ENCODE data around the gene TIAM1. TPM values are rescaled to one million over a fixed set of nuclear protein-coding genes. Genes with fewer than 3 reads are reported as not detected.

Gene TIAM1
- total RNA-seq, 1 experiment from 2014 or later = 28.7 TPM

GRCh38 chr21:31092832-31093625 lies 251.0 kb downstream of the TIAM1 start (continued):
- TF ChIP-seq PRDM15 (CRISPR knock-in tag; IDR thresholded peaks at IDR 0.05) = no peak
- no peak for TF ChIP-seq ETV6 (CRISPR knock-in tag; IDR thresholded peaks at IDR 0.05)
- TF ChIP-seq ZNF512 (CRISPR knock-in tag; IDR thresholded peaks at IDR 0.05; ENCODE audit: borderline replicate concordance) = no peak
- no peak for TF ChIP-seq FOXK1 (CRISPR knock-in tag; IDR thresholded peaks at IDR 0.05)
- no peak for TF ChIP-seq ZNF425 (CRISPR knock-in tag; conservative IDR thresholded peaks at IDR 0.05)
- no peak for TF ChIP-seq ZNF232 (CRISPR knock-in tag; IDR thresholded peaks at IDR 0.05)
- no peak for TF ChIP-seq OVOL2 (CRISPR knock-in tag; IDR thresholded peaks at IDR 0.05; ENCODE audit: borderline replicate concordance)

- H3K27ac Mint-ChIP-seq = no peak overlapping the region
Observed at GRCh38 chr21:31090376-31090775, 253.7 kb downstream of the TIAM1 start.

More at GRCh38 chr21:31090376-31090775, 253.7 kb downstream of the TIAM1 start:
- H3K36me3 Mint-ChIP-seq = no peaks in the 10 kb centered on the region
- H3K4me1 Mint-ChIP-seq = peaks cover 10% of the 10 kb centered on the region
- DNase-seq (ENCODE audit: low spot score) = no peak
- peaks cover 24% of the 10 kb centered on the region for H3K9me3 Mint-ChIP-seq
- H3K4me3 Mint-ChIP-seq = no peak overlapping the region
- ChIA-PET CTCF (interaction anchor here (1.8 kb wide), 1 partner anchor 251 kb away, joined by 8 read pairs; no protein-coding TSS in a partner anchor), POLR2A (no interaction called here)
- no peak for TF ChIP-seq ELF4 (CRISPR knock-in tag; IDR thresholded peaks at IDR 0.05; ENCODE audit: low read depth)
- TF ChIP-seq USF2 (CRISPR knock-in tag; IDR thresholded peaks at IDR 0.05) = no peak
- no peak for TF ChIP-seq NFE2L1 (CRISPR knock-in tag; IDR thresholded peaks at IDR 0.05)
- TF ChIP-seq ATF1 (CRISPR knock-in tag; IDR thresholded peaks at IDR 0.05) = no peak
- TF ChIP-seq ZMAT4 (CRISPR knock-in tag; IDR thresholded peaks at IDR 0.05) = no peak
- TF ChIP-seq ZNF423 (CRISPR knock-in tag; IDR thresholded peaks at IDR 0.05) = no peak
- no peak for TF ChIP-seq NFATC4 (CRISPR knock-in tag; IDR thresholded peaks at IDR 0.05)
- TF ChIP-seq AFF4 (CRISPR knock-in tag; IDR thresholded peaks at IDR 0.05; ENCODE audit: borderline replicate concordance) = no peak
- no peak for TF ChIP-seq TCF7 (CRISPR knock-in tag; IDR thresholded peaks at IDR 0.05; ENCODE audit: low read depth)
- TF ChIP-seq JUN (CRISPR knock-in tag; IDR thresholded peaks at IDR 0.05) = no peak
- H3K27me3 Mint-ChIP-seq (ENCODE audit: low read depth) = no peaks in the 10 kb centered on the region
- no peak for ATAC-seq

Measured in WTC11 (cell line).